K562 (cell line): ENCODE measurements around the gene EPB41L1. TPM values are rescaled to one million over a fixed set of nuclear protein-coding genes. Genes with fewer than 3 reads are reported as not detected.
A peak's percentile ranks its signal among the peaks of the same experiment; 100 is the strongest.

ENCODE experiments used
- ATAC-seq: fragments of 200-7000 bp; cut with Tn5 transposase; 3 replicates; pipeline ENCODE4 v1.9.1; 2020; ENCODE audit warnings: moderate library complexity
- BruUV-seq: library from RNA; stranded (reverse); fragments of 400-500 nt; replicated peaks from 2 replicates; lab custom pipeline; 2021; lab: Mats Ljungman, UMichigan
- CTCF ChIA-PET: fragments of 300-600 bp; formaldehyde crosslinking; extraction: SDS; loops from one replicate; lab custom pipeline; 2021; ENCODE audit warnings: low intra/inter-chr PET ratio; lab: Yijun Ruan, JAX
- POLR2A ChIA-PET: fragments of 300-600, 350-650 bp; sonication (Branson Sonifier 250); formaldehyde crosslinking; extraction: SDS; loops from one replicate; lab custom pipeline; 2021; ENCODE audit warnings: antibody characterized with exemption, inconsistent platforms; lab: Yijun Ruan, JAX
- DNase-seq, 4 experiments: peaks; one replicate each; pipeline versions ENCODE4 v3.0.0 to v3.0.0-alpha.2; 2011 to 2018; ENCODE audit warnings: low spot score in 3 of 4, mixed read lengths in 3 of 4; ENCODE audit errors: extremely low read depth in 1 of 4
- FAIRE-seq: peaks from 2 replicates; lab custom pipeline; 2011; peaks lifted over from hg19 to GRCh38; lab: Jason Lieb, UNC
- H2AFZ ChIP-seq: 2 replicates; pipeline ENCODE4 v1.6.0; 2011; ENCODE audit warnings: low read depth, low read length, control low read depth, inconsistent platforms
- H3K27ac ChIP-seq: fragments of 200-600 bp; 3 replicates; pipeline ENCODE4 v1.8.0; 2011; ENCODE audit warnings: low read depth, mild to moderate bottlenecking, control low read depth, inconsistent platforms, low read length, moderate library complexity, mixed read lengths; ENCODE audit errors: extremely low read depth
- H3K27me3 ChIP-seq, 2 experiments: fragments of 300-600 bp in 1 of 2; 2 replicates in 1 of 2; 3 replicates in 1 of 2; pipeline versions ENCODE4 v1.6.0 to v1.8.0; 2011; ENCODE audit warnings: inconsistent platforms in 2 of 2, low read length in 2 of 2, mild to moderate bottlenecking in 1 of 2, mixed read lengths in 1 of 2, moderate library complexity in 1 of 2; ENCODE audit not compliant: control insufficient read depth in 2 of 2, insufficient read depth in 2 of 2
- H3K36me3 ChIP-seq: fragments of 300-600 bp; 3 replicates; pipeline ENCODE4 v1.8.0; 2011; ENCODE audit warnings: mild to moderate bottlenecking, low read length, inconsistent platforms; ENCODE audit not compliant: control insufficient read depth, insufficient read depth
- H3K4me1 ChIP-seq, 2 experiments: fragments of 200-600 bp in 1 of 2; replicated peaks in 1 of 2; 2 replicates in 1 of 2; 3 replicates in 1 of 2; pipeline versions ENCODE4 v1.5.1 to v1.8.0; 2011; ENCODE audit warnings: inconsistent platforms in 2 of 2, low read length in 2 of 2, mild to moderate bottlenecking in 1 of 2, mixed read lengths in 1 of 2, moderate library complexity in 1 of 2; ENCODE audit not compliant: control insufficient read depth in 2 of 2, insufficient read depth in 2 of 2
- H3K4me2 ChIP-seq: 2 replicates; pipeline ENCODE4 v1.6.1; 2011; ENCODE audit warnings: low read length, control low read depth, inconsistent platforms, mixed read lengths; ENCODE audit not compliant: insufficient read depth
- H3K4me3 ChIP-seq: fragments of 200-600 bp; sonication (generic), shearing (Covaris generic); 2 replicates; pipeline ENCODE4 v1.5.1; 2016; ENCODE audit warnings: control low read depth, inconsistent platforms
- H3K79me2 ChIP-seq: fragments of 200-600 bp; 3 replicates; pipeline ENCODE4 v1.8.0; 2011; ENCODE audit warnings: low read length, inconsistent platforms; ENCODE audit not compliant: control insufficient read depth, insufficient read depth
- H3K9ac ChIP-seq, 2 experiments: 2 replicates each; pipeline versions ENCODE4 v1.6.0 to v1.6.1; 2011; ENCODE audit warnings: low read depth in 2 of 2, low read length in 2 of 2, control low read depth in 1 of 2, inconsistent platforms in 1 of 2, mild to moderate bottlenecking in 1 of 2, mixed read lengths in 1 of 2; ENCODE audit not compliant: insufficient read depth in 1 of 2
- H3K9me1 ChIP-seq: one replicate; pipeline ENCODE4 v1.6.0; 2011; ENCODE audit warnings: inconsistent platforms, mild to moderate bottlenecking, low read length, moderate library complexity; ENCODE audit not compliant: control insufficient read depth, insufficient read depth
- H3K9me3 ChIP-seq: replicated peaks from 2 replicates; pipeline ENCODE4 v1.5.1; 2011; ENCODE audit warnings: low read depth, low read length, inconsistent platforms; ENCODE audit not compliant: control insufficient read depth, insufficient read depth
- H4K20me1 ChIP-seq: replicated peaks from 2 replicates; pipeline ENCODE4 v1.6.1; 2011; ENCODE audit warnings: low read length, inconsistent platforms, mixed read lengths; ENCODE audit not compliant: control insufficient read depth, insufficient read depth
- ATF2 ChIP-seq: sonication (generic); formaldehyde crosslinking; IDR thresholded peaks from 2 replicates; pipeline ENCODE4 v1.8.1; 2022; ENCODE audit warnings: missing genetic modification reagents
- ETV6 ChIP-seq, 3 experiments: fragments of 150-350 bp in 1 of 3; sonication (generic) in 1 of 3; formaldehyde crosslinking in 1 of 3; IDR thresholded peaks; 2 replicates each; pipeline versions ENCODE4 v1.6.1 to v1.8.0; 2014 to 2022; ENCODE audit warnings: borderline replicate concordance in 2 of 3, low read depth in 2 of 3, antibody characterized with exemption in 1 of 3, low read length in 1 of 3, mild to moderate bottlenecking in 1 of 3, missing genetic modification reagents in 1 of 3
- NR2C1 ChIP-seq, 2 experiments: fragments of 450-650 bp; IDR thresholded peaks; 2 replicates each; pipeline ENCODE4 v1.6.1; 2017; ENCODE audit warnings: mild to moderate bottlenecking in 2 of 2, antibody characterized with exemption in 1 of 2, inconsistent platforms in 1 of 2, missing compliant biosample characterization in 1 of 2, missing genetic modification characterization in 1 of 2
- SIX5 ChIP-seq, 2 experiments: IDR thresholded peaks; 2 replicates each; pipeline ENCODE4 v1.6.1; 2011; ENCODE audit warnings: low read length in 2 of 2, borderline replicate concordance in 1 of 2, low read depth in 1 of 2, mild to moderate bottlenecking in 1 of 2, moderate library complexity in 1 of 2; ENCODE audit not compliant: insufficient read depth in 1 of 2
- ZNF644 ChIP-seq: fragments of 200-800 bp; sonication (Bioruptor generic); IDR thresholded peaks from 2 replicates; pipeline ENCODE4 v1.6.1; 2016; ENCODE audit warnings: low read depth, missing genetic modification characterization, missing compliant biosample characterization
- WGBS: fragments of 100-300 bp; shearing (Covaris generic); methylation state at CpG from one replicate; pipeline ENCODE4 v1.1.6; 2016; ENCODE audit warnings: low coverage, mixed read lengths; ENCODE audit not compliant: insufficient coverage; ENCODE audit errors: missing lambda C conversion rate; 5-methylcytosine and 5-hydroxymethylcytosine counted together
- in situ Hi-C: fragments of 300-500 bp; cut with MboI; formaldehyde crosslinking; loops from 4 replicates; pipeline ENCODE4 v1.15.0; 2018; ENCODE audit warnings: inconsistent platforms, mixed read lengths
- intact Hi-C: fragments of 100-400 bp; cut with micrococcal nuclease; formaldehyde crosslinking; loops from 2 replicates; pipeline ENCODE4 v1.14.2; 2022
- polyA plus RNA-seq, 8 experiments: library from polyadenylated mRNA; depleted of rRNA in 4 of 8; stranded (reverse) in 5 of 8; unstranded in 3 of 8; fragments of >200 nt; fragmentation: Nextera tagmentation in 2 of 8; fragmentation: Illumina TruSeq in 1 of 8; extraction: Ambion mirVana in 2 of 8; extraction: Trizol in 1 of 8; gene quantifications; 2 replicates each; pipeline versions ENCODE4 v1.2.1 to v1.2.3, GENCODE V29; 2011 to 2014; ENCODE audit warnings: inconsistent platforms in 1 of 8, missing spikeins in 1 of 8
- total RNA-seq, 7 experiments: library from RNA; depleted of rRNA in 6 of 7; stranded (reverse); fragments of >200 nt in 6 of 7; fragmentation: Illumina TruSeq in 2 of 7; extraction: Trizol in 2 of 7; gene quantifications; 2 replicates each; pipeline versions ENCODE4 v1.2.1 to v1.2.3, GENCODE V29; 2011 to 2021; ENCODE audit warnings: low replicate concordance in 1 of 7

EPB41L1 gene
- total and polyA plus RNA-seq, 9 of the 15 experiments (the other 6 are each of a cell fraction or from before 2014, with no cell fraction given) = 0.11 to 4.3 (median 1.3) TPM

- TF ChIP-seq ATF2 (no peak), ETV6 (IDR thresholded peaks at IDR 0.05; ENCODE audit: borderline replicate concordance in 1 of 2, low read depth in 2 of 2, low read length in 1 of 2) (no peak), ETV6 (CRISPR knock-in tag; IDR thresholded peaks at IDR 0.05; ENCODE audit: borderline replicate concordance) (no peak), NR2C1 (IDR thresholded peaks at IDR 0.05) (no peak), NR2C1 (tag; IDR thresholded peaks at IDR 0.05) (0 out of 2 replicates have a peak, but pooled peaks have one; percentile 0), ZNF644 (no peak), SIX5 (IDR thresholded peaks at IDR 0.05; ENCODE audit: borderline replicate concordance in 1 of 2, insufficient read depth in 1 of 2, low read depth in 1 of 2, low read length in 2 of 2) (no peak)
- CTCF ChIA-PET = no interaction called here
- H3K9ac ChIP-seq = no peak overlapping the region
- peaks cover 24 to 71% of the 10 kb centered on the region in 2 experiments for H3K27me3 ChIP-seq
- POLR2A ChIA-PET = interaction anchor here (0.6 to 1.3 kb wide), 2 partner anchors 10 to 77 kb away, joined by 3 to 4 read pairs; no protein-coding TSS in a partner anchor
- peaks cover 0 to 3% of the 10 kb centered on the region in 2 experiments; a peak in 1 of 5 replicates for H3K4me1 ChIP-seq
- no peak overlapping the region for H3K4me3 ChIP-seq
- intact Hi-C loops = no loop called here
- FAIRE-seq (no peak), DNase-seq (no peak), ATAC-seq (no peak)
- in situ Hi-C loops = no loop called here
- H2AFZ ChIP-seq = no peak overlapping the region
- H4K20me1 ChIP-seq = 0 out of 2 replicates have a peak, but pooled peaks cover 10% of the 10 kb centered on the region
- no peaks in the 10 kb centered on the region for H3K79me2 ChIP-seq
- no TSS peak for BruUV-seq
- 0% methylated on average over 5 of the region's 5 CpGs for WGBS
- H3K4me2 ChIP-seq = no peak overlapping the region
- no peaks in the 10 kb centered on the region for H3K9me3 ChIP-seq
- no peak overlapping the region for H3K27ac ChIP-seq
- H3K36me3 ChIP-seq = no peaks in the 10 kb centered on the region
- no peaks in the 10 kb centered on the region for H3K9me1 ChIP-seq
Measured at GRCh38 chr20:36275011-36275410, 120.5 kb downstream of the EPB41L1 start.
